NK-92 treated with Interleukin-12 subunit alpha and Interleukin-12 subunit beta, amount 100 ng/mL, for 24 hours (cell line): ENCODE measurements around the gene HEATR1.
A peak's percentile ranks its signal among the peaks of the same experiment; 100 is the strongest.
"Not testable (repeated sequence)": the region's sequence is repeated elsewhere in the genome, so short reads cannot be mapped to it uniquely, and the experiment has no call there.

Experiments
- DNase-seq: peaks from one replicate; lab custom pipeline; 2025; lab: John Stamatoyannopoulos, UW

Gene HEATR1, protein sequence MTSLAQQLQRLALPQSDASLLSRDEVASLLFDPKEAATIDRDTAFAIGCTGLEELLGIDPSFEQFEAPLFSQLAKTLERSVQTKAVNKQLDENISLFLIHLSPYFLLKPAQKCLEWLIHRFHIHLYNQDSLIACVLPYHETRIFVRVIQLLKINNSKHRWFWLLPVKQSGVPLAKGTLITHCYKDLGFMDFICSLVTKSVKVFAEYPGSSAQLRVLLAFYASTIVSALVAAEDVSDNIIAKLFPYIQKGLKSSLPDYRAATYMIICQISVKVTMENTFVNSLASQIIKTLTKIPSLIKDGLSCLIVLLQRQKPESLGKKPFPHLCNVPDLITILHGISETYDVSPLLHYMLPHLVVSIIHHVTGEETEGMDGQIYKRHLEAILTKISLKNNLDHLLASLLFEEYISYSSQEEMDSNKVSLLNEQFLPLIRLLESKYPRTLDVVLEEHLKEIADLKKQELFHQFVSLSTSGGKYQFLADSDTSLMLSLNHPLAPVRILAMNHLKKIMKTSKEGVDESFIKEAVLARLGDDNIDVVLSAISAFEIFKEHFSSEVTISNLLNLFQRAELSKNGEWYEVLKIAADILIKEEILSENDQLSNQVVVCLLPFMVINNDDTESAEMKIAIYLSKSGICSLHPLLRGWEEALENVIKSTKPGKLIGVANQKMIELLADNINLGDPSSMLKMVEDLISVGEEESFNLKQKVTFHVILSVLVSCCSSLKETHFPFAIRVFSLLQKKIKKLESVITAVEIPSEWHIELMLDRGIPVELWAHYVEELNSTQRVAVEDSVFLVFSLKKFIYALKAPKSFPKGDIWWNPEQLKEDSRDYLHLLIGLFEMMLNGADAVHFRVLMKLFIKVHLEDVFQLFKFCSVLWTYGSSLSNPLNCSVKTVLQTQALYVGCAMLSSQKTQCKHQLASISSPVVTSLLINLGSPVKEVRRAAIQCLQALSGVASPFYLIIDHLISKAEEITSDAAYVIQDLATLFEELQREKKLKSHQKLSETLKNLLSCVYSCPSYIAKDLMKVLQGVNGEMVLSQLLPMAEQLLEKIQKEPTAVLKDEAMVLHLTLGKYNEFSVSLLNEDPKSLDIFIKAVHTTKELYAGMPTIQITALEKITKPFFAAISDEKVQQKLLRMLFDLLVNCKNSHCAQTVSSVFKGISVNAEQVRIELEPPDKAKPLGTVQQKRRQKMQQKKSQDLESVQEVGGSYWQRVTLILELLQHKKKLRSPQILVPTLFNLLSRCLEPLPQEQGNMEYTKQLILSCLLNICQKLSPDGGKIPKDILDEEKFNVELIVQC (N-terminal part only)

DNA sequence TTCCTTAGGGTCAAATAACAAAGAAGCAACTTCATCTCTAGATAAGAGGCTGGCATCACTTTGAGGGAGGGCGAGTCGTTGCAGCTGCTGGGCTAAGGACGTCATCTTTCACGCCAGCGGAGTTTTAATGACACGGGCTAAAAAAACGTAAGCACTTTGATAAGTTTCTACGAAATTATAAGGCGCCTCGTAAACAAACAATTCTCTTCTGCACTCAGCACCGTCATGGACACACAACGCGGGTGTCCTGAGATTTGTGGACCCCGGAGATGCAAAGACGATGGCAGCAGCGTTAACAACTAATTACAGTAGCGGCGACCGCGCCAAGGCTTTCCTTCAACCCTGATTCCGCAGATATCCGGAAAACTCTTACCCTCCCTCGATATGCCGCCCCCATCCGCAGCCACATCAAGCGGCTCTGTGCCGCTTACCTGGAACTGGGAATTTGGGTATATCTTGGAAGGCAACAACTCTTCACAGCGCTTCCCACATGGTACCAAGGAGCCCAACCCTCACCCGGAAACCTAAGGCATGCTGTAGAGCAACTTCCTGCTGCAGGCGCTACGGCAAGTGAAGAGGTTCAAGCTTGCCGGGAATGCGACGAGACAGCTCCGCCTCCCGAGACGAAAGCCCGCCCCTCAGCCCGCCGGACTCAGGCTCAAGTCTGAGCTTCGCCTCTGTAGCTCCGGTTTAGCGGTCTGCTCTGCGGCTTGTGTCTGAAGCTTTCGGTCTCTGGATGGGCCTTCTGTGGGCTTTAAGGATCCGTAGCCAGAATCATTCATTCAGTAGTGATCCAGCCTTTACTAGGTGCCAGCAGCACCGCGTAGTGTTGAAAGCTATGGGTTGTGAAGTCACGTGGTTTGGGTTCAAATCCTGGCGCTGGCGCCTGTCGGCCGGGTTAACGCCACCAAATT lies at the start of gene HEATR1:
HEATR1 (minus strand) TSS at position 526 of the 914 bp plus-strand sequence; CDS start at position 105, 421 bp downstream.
- DNase-seq = peak; percentile 82

DNA sequence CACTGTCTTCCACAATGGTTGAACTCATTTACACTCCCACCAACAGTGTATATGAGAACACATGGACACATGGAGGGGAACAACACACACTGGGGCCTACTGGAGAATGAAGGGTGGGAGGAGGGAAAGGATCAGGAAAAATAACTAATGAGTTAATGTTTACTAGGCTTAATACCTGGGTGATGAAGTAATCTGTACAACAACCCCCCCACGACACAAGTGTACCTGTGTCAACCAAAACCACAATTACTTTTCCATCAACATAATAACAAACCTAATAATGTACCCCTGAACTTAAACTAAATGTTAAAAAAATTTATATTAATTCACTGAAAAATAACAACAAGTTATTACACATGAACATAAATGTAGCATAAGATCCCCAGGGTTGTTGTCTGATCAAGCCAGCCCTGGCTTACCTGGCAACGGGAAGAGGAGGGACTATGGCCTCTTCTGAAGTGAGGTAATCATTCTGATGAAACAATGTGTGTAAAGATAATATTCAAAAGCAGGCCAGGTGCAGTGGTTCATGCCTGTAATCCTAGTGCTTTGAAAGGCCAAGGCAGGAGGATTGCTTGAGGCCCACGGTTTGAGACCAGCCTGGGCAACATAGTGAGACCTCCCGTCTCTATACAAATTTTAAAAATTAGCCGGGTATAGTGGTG lies 40.8 kb upstream of the HEATR1 start:
- DNase-seq = no peak

DNA sequence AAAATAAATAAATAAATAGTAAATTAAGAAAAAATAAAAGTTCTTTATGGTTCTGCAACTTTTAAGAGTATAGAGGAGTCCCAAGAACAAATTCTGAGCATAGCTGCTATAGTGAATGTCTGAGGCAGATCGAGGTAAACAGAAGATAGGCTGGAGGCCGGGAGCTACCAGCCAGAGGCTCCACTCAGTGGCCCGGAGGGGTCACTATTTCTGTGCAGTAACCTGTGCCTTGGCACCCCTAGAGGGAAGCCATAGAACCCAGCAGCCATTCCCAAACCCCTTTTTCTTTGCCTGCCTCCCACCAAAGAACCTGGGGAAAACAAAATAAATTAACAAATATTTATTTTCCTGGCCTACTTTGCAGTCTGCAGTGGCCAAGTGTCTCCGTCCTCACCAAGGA lies 38.4 kb upstream of the HEATR1 start:
- DNase-seq = no peak

DNA sequence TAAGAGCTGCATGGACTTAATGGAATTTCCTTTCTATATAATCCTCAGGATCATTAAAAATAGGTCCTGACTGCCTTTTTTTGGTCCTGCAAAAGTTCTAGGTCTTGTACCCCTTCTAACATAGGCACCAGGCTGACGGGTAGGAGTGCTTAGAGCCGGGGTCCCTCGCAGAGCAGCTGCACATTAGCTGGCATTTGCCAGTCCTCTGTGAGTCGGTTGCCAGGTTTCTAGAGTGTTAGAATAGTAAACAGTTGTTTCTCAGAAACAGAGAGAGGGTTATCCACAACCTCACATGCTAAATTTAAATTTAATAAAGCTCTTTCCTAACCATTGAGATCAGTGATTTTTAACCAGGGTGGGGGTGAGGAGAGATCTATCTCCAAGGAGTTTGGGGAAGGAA lies 35.4 kb upstream of the HEATR1 start:
- DNase-seq = no peak

DNA sequence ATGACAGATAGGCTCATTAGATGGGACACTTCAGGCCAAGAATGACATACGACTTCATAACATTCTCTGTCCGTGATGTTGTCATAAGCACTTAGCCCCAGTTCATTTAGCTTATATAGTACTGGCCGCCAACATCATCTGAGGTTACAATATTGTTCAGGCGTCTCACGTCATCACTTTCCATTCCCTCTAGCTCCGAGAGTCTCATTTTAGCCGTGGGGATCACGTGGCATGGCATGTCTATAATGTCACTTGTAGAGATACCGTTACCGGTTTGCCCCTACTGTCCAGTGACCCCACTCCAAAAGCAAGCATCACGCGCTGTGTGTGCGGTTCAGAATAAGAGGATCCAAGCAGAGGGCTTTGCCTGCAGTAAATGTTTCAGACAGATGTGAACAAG lies 34.6 kb upstream of the HEATR1 start:
- DNase-seq = no peak

DNA sequence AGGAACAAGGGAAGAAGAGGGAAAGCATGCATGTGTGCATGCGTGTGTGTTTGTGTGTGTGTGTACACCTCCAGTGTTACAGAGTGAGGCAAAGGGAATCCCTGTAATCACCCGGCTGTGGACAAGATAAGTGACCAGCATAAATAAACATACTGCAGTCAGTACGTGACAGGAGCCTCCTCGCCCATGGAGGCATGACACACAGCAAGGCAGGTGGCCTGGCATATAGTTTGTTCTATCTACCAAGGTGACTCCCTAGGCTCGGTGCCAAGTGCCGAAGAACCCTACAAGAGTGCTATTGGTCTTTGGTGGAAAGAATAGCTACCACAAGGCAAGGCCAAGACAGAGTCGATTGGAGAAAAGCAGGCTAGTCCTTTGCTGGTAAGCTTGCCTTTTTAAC lies 31.7 kb upstream of the HEATR1 start:
- no peak for DNase-seq

DNA sequence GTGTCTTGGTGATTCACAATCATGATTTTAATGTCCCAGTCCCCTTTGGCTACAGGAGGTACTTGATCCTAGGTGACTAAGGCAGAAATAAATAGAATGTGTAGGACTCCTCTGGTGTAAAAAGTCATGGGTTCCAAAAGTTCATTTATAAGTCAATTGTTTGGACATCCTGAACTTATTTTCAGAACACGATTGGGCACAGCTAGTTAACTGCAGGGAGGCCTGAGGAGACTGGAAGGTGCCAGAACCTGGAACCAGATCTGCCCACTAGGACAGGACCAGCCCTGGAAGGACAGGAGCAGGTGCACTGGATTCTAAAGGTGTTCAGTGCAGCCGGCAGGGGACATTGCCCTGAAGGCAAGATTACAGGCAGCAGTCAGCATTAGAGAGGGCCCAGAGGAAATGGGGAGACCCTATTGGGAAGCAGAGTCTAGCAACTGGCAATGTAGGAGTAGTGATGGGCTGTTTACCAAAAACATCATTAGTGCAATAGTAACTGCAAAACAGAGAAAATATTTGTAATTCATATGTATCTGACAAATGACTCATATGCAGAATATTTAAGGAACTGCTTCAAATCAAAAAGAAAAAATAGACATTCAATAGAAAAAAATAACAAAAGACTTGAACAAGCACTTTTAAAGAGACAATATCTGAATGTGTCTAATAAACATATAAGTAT lies 23.6 kb upstream of the HEATR1 start:
- no peak for DNase-seq

DNA sequence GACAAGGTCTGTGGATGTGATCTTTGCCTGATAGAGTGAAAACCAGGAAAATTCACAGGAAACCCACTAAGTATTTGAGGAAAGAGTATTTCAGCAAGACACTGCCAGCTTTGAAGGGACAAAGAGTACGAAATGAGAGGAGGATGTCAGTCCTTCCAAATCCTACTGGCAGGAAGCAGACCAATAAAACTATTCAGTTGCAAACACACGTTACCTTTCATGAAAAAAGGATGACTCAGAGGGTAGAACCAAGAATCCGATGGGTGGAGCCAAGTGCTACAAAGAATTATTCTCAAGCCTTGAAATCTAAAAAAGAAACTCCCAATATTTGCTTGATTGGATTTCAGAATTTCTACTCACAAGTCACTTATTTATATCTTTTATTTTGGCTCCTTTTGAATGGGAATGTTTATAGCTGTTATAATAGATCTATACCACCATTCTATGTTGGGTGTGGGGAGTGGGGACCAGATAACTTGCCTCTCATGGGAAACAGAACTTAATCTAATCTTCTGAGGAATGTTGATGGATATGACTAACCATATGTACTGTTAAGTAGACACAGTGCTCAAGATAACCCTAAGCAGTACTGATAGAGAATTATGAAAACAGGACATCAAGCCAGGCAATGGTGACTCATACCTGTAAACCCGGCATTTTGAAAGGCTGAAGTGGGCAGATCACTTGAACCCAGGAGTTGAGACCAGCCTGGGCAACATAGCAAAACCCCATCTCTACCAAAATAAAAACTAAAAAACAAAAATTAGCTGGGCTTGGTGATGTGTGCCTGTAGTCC lies 19.3 kb upstream of the HEATR1 start:
- DNase-seq = no peak

DNA sequence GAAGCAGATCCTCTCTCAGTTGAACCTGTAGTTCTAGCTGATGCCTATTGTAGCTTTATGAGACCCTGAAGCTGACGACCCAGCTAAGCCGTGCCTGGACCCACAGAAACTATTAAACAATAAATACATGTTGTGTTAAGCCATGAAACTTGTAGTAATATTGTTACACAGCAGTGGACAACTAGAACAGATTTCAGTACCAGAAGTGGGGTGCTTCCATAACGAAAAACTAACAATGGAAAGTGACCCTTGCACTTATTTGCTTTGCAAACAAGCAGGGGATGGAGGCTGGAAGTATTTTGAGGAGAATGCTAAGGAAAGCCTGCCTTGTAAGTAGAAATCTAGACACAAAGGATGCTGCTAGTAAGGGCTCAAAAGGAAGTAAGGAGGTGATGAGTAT lies 18.1 kb upstream of the HEATR1 start:
- no peak for DNase-seq

DNA sequence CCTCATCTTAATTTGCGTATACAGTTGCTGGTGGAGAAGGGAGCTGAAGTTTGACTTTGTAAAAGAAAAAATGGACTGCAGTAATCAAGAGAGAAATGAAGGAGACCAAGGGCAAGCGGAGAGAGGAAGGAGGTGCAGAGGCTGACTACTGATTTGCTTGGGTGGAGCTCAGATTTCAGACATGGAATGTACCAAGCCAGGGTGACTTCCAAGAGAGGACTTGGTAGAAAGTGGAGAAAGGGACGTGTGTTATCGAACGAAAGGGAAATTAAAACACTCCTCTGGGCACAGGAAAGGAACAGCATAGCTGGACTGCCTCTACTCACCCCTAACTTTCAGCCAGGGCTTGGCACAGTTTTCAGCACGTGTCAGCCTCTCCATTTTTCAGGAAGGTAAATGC lies 15.1 kb upstream of the HEATR1 start:
- no peak for DNase-seq

DNA sequence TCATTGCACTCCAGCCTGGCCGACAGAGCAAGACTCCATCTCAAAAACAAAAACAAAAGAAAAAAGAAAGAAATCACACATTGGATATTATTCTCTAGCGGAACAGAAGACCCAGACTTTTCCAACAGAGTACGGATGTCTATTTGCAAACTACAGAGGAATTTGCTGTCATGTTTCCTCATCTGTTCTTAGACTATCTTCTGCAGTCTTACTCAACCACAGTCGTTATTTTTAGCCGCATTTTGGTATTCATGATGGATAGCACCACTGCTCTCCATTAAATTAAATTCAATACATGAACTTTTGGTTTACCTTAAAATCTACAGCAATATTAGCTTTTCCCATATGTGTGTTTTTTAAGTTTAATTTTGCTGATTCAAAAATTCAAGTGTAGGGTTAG lies 14.2 kb upstream of the HEATR1 start:
- DNase-seq = no peak

DNA sequence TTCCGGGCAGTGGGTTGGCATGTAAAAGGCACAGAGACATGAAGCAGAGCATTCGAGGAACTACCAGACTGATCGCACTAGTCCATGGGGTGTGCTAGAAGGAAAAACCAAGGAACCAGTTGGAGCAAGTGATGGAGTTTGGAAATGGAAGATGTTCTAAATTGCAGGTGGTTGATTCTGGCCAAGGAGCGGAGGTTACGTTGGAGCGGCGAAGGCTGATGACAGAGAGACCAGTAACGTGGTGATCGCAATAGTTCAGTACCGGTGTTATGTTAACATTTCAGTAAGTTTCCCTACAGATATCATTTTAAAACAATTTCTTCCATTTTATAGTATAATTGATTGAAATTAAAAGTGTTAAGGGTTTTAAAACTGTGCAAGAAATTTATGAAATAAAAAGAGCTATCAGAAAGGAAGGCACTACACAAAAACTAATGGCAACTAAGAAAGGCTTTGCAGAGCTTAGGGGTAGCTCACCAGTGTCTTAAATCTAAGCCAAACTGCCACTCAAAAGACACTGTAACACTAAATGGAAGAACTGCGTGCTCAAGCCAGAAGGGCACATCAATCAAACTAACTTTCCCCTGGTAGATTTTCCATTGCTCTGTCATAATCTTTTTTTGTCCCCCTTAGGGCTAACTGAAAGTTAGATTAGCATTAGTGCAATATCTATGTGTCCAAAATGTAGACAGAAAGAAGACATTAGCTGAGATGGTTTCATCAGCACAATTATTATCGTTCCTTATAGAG lies 11.3 kb upstream of the HEATR1 start:
- DNase-seq = no peak

DNA sequence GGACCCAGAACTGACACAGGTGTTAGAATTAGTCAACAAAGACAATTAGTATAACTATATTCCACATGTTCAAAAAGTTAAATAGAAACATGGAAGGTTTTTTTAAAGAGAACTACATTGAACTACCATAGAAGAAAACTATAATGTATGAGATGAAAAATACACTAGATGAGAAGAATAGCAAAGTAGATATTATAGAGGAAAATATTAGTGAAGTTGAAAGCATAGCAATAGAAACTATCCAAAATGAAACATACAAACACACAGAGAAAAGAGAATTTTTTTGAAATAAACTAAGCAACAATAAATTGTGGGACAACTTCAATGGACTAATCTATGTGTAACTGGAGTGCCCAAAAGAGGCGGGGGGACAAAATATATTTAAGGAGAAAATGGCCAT lies 8.0 kb upstream of the HEATR1 start:
- DNase-seq = no peak

DNA sequence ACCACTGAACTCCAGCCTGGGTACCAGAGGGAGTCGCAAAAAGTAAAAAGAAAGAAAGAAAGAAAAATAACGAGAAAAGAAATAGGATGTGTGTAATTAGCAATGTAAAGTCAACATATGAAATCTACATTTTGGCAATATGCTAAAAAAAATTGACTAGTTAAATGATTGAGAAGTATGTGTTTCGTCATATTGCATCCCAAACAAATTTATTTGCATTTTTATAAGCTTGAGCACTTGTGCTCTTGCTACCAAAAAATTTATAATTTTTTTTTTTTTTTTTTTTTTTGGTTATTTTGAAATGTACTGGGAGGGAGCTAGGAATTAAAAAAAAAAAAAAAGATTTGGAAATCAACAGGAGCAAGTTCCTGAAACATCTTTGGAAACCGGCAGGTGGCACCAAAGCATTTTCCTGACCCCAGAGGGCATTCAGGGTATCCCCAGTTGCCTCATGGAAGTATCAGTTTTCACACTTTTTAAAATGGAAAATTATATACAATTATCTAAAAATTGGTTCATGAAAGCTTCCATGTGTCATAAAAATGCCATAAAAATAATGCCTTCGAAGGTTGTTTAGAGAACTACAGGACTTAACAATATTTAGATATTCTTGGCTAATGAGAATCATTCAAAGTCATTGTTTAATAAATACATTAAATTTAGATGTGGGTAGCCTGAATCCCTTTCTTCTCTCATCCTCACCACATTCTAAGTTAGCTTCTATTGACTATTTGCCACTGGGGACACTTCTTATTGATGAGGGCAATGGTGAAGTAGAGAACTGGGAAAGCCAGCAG lies 4.8 kb upstream of the HEATR1 start:
- no peak for DNase-seq

DNA sequence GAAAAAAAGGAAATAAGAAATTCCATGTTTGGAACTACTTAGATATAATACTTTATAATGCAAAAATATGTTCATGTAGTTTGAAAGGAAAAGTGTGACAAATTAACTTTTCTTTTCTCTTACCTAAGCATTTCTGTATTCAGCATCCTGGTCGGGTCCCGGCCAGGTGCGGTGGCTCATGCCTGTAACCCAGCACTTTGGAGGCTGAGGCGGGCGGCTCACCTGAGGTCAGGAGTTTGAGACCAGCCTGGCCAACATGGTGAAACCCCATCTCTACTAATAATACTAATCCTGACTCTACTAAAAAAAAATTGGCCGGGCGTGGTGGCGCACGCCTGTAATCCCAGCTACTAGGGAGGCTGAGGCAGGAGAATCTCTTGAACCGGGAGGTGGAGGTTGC lies 3.3 kb upstream of the HEATR1 start:
- not testable (repeated sequence) for DNase-seq

DNA sequence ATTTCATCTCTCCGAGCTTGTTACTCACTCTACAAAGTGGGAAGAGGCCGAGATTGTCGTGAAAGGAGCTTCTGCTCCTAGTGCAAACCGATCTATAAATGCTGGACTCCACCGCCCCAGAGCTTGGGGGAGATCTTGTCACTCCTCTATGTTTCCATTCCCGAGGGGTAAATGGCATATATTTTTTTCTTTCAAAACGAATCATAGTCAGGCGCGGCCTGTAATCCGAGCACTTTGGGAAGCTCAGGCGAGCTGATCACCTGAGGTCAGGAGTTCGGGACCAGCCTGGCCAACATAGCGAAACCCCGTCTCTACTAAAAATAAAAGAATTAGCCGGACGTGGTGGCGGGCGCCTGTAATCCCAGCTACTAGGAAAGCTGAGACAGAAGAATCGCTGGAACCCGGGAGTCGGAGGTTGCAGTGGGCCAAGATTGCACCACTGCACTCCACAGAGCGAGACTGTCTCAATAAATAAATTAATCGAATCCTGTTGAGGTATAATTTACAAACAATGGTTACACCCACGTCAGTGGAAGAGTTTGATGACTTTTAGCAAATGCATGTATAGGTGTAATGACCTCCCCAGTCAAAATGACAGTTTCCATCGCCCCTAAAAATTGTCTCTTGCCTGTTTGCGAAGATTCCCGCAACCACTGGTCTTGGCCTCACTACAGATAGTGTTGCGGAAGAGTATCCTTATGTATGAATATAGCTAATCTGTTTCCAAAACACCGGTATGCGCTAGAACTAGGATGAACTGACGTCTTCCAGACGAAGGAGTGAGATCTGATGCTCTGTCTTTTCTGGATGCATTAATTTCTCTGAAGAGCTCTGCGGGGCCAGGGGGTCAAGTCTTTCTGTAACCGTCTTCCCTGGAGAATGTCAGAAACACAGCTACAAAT lies 840 bp upstream of the HEATR1 start:
- no peak for DNase-seq

DNA sequence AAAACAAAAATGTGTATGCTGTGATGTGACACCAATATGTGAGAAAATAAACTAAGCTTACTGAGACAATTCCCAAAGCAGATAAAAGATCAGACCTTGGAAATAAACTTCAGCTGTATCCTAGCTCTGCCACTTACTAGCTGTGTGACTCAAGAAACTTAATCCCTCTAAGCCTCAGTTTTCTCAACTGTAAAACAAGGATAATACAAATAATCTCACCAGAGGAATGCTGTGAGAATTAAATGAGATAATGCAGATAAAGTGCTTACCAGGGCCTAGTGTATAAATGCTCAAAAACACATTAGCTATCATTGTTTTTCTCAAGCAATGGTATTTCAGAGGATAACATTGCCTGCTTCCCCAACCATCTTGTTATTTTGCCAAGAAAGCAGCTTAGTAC lies 2.1 kb downstream of the HEATR1 start:
- DNase-seq = no peak
